ENCODE results near the gene TRIP12.
A peak's percentile ranks its signal among the peaks of the same experiment; 100 is the strongest.

GRCh38 chr2:229921892-229922448 is at the start of gene TRIP12:
- TF ChIP-seq CTCF (IDR thresholded peaks at IDR 0.05) (peak in 2 of 6 experiments; percentile 3 to 13), POLR2A (IDR thresholded peaks at IDR 0.05) (peak; percentile 31 to 42)

Data from Peyer's patch (tissue), 4 donors.